ENCODE data around the gene CARD19.
"Not testable (repeated sequence)": the region's sequence is repeated elsewhere in the genome, so short reads cannot be mapped to it uniquely, and the experiment has no call there.

Gene CARD19

GRCh38 chr9:93093877-93094657, 1.9 kb upstream of the CARD19 start:
- no peaks in the 10 kb centered on the region for H3K36me3 ChIP-seq (ENCODE audit: control insufficient read depth, insufficient read depth, low read length)
- no peak overlapping the region for H3K4me3 ChIP-seq (ENCODE audit: insufficient read depth, low read depth, low read length)
- WGBS, 2 experiments: 79% methylated on average over 7 of the region's 7 CpGs
- H3K27ac ChIP-seq (ENCODE audit: insufficient read depth, low read depth, low read length, poor library complexity, severe bottlenecking): no peak overlapping the region
- peaks cover 6% of the 10 kb centered on the region for H3K4me1 ChIP-seq (ENCODE audit: control insufficient read depth, insufficient read depth, low read length)
- no peaks in the 10 kb centered on the region for H3K9me3 ChIP-seq (ENCODE audit: control insufficient read depth, low read length)
- H3K27me3 ChIP-seq (ENCODE audit: control insufficient read depth, insufficient read depth, low read length, poor library complexity, severe bottlenecking): peaks cover 11% of the 10 kb centered on the region

GRCh38 chr9:93094658-93095204, 1.3 kb upstream of the CARD19 start:
- peaks cover 6% of the 10 kb centered on the region for H3K4me1 ChIP-seq (ENCODE audit: control insufficient read depth, insufficient read depth, low read length)
- no peak overlapping the region for H3K27ac ChIP-seq (ENCODE audit: insufficient read depth, low read depth, low read length, poor library complexity, severe bottlenecking)
- 82 to 85% methylated on average over 11 of the region's 11 CpGs for WGBS, 2 experiments
- no peaks in the 10 kb centered on the region for H3K9me3 ChIP-seq (ENCODE audit: control insufficient read depth, low read length)
- H3K27me3 ChIP-seq (ENCODE audit: control insufficient read depth, insufficient read depth, low read length, poor library complexity, severe bottlenecking): peaks cover 11% of the 10 kb centered on the region
- peak overlapping the region; percentile 43 for H3K4me3 ChIP-seq (ENCODE audit: insufficient read depth, low read depth, low read length)
- no peaks in the 10 kb centered on the region for H3K36me3 ChIP-seq (ENCODE audit: control insufficient read depth, insufficient read depth, low read length)

GRCh38 chr9:93095205-93096130, 549 bp upstream of the CARD19 start:
- H3K9me3 ChIP-seq (ENCODE audit: control insufficient read depth, low read length): no peaks in the 10 kb centered on the region
- H3K4me3 ChIP-seq (ENCODE audit: insufficient read depth, low read depth, low read length): peak overlapping the region; percentile 81
- H3K4me1 ChIP-seq (ENCODE audit: control insufficient read depth, insufficient read depth, low read length): peaks cover 6% of the 10 kb centered on the region
- WGBS, 2 experiments: 6 to 7% methylated on average over 91 to 93 of the region's 95 CpGs
- H3K27me3 ChIP-seq (ENCODE audit: control insufficient read depth, insufficient read depth, low read length, poor library complexity, severe bottlenecking): peaks cover 11% of the 10 kb centered on the region
- peak overlapping the region; percentile 84 for H3K27ac ChIP-seq (ENCODE audit: insufficient read depth, low read depth, low read length, poor library complexity, severe bottlenecking)
- no peaks in the 10 kb centered on the region for H3K36me3 ChIP-seq (ENCODE audit: control insufficient read depth, insufficient read depth, low read length)

- no peak overlapping the region for H3K27ac ChIP-seq (ENCODE audit: insufficient read depth, low read depth, low read length, poor library complexity, severe bottlenecking)
Observed at GRCh38 chr9:93096811-93097382, 880 bp downstream of the CARD19 start.

GRCh38 chr9:93097511-93098201, 1.6 kb downstream of the CARD19 start:
- H3K27me3 ChIP-seq (ENCODE audit: control insufficient read depth, insufficient read depth, low read length, poor library complexity, severe bottlenecking): peaks cover 11% of the 10 kb centered on the region
- no peaks in the 10 kb centered on the region for H3K9me3 ChIP-seq (ENCODE audit: control insufficient read depth, low read length)
- H3K27ac ChIP-seq (ENCODE audit: insufficient read depth, low read depth, low read length, poor library complexity, severe bottlenecking): no peak overlapping the region
- H3K4me1 ChIP-seq (ENCODE audit: control insufficient read depth, insufficient read depth, low read length): peaks cover 6% of the 10 kb centered on the region
- no peak overlapping the region for H3K4me3 ChIP-seq (ENCODE audit: insufficient read depth, low read depth, low read length)
- 85 to 86% methylated on average over 11 of the region's 11 CpGs for WGBS, 2 experiments
- no peaks in the 10 kb centered on the region for H3K36me3 ChIP-seq (ENCODE audit: control insufficient read depth, insufficient read depth, low read length)

More at GRCh38 chr9:93096811-93097382, 880 bp downstream of the CARD19 start:
- Histone ChIP-seq H3K9me3 (ENCODE audit: control insufficient read depth, low read length) (no peaks in the 10 kb centered on the region), H3K4me1 (ENCODE audit: control insufficient read depth, insufficient read depth, low read length) (peaks cover 6% of the 10 kb centered on the region), H3K36me3 (ENCODE audit: control insufficient read depth, insufficient read depth, low read length) (no peaks in the 10 kb centered on the region), H3K4me3 (ENCODE audit: insufficient read depth, low read depth, low read length) (peak overlapping the region; percentile 81), H3K27me3 (ENCODE audit: control insufficient read depth, insufficient read depth, low read length, poor library complexity, severe bottlenecking) (peaks cover 11% of the 10 kb centered on the region)
- WGBS, 2 experiments: 41 to 43% methylated on average over 16 of the region's 16 CpGs

- WGBS, 2 experiments: 92 to 95% methylated on average over 15 of the region's 15 CpGs
- H3K4me1 ChIP-seq (ENCODE audit: control insufficient read depth, insufficient read depth, low read length): peaks cover 6% of the 10 kb centered on the region
- no peak overlapping the region for H3K4me3 ChIP-seq (ENCODE audit: insufficient read depth, low read depth, low read length)
- H3K27ac ChIP-seq (ENCODE audit: insufficient read depth, low read depth, low read length, poor library complexity, severe bottlenecking): no peak overlapping the region
- peaks cover 11% of the 10 kb centered on the region for H3K27me3 ChIP-seq (ENCODE audit: control insufficient read depth, insufficient read depth, low read length, poor library complexity, severe bottlenecking)
- no peaks in the 10 kb centered on the region for H3K9me3 ChIP-seq (ENCODE audit: control insufficient read depth, low read length)
- no peaks in the 10 kb centered on the region for H3K36me3 ChIP-seq (ENCODE audit: control insufficient read depth, insufficient read depth, low read length)
Observed at GRCh38 chr9:93098236-93098946, 2.4 kb downstream of the CARD19 start.

GRCh38 chr9:93099551-93100275, 3.7 kb downstream of the CARD19 start:
- Histone ChIP-seq H3K27me3 (ENCODE audit: control insufficient read depth, insufficient read depth, low read length, poor library complexity, severe bottlenecking) (peaks cover 11% of the 10 kb centered on the region), H3K4me3 (ENCODE audit: insufficient read depth, low read depth, low read length) (no peak overlapping the region), H3K9me3 (ENCODE audit: control insufficient read depth, low read length) (no peaks in the 10 kb centered on the region), H3K36me3 (ENCODE audit: control insufficient read depth, insufficient read depth, low read length) (no peaks in the 10 kb centered on the region), H3K4me1 (ENCODE audit: control insufficient read depth, insufficient read depth, low read length) (peaks cover 6% of the 10 kb centered on the region), H3K27ac (ENCODE audit: insufficient read depth, low read depth, low read length, poor library complexity, severe bottlenecking) (no peak overlapping the region)
- 94 to 95% methylated on average over 16 of the region's 16 CpGs for WGBS, 2 experiments

- peaks cover 6% of the 10 kb centered on the region for H3K4me1 ChIP-seq (ENCODE audit: control insufficient read depth, insufficient read depth, low read length)
- no peak overlapping the region for H3K27ac ChIP-seq (ENCODE audit: insufficient read depth, low read depth, low read length, poor library complexity, severe bottlenecking)
- H3K27me3 ChIP-seq (ENCODE audit: control insufficient read depth, insufficient read depth, low read length, poor library complexity, severe bottlenecking): peaks cover 11% of the 10 kb centered on the region
- no peak overlapping the region for H3K4me3 ChIP-seq (ENCODE audit: insufficient read depth, low read depth, low read length)
- no peaks in the 10 kb centered on the region for H3K9me3 ChIP-seq (ENCODE audit: control insufficient read depth, low read length)
- H3K36me3 ChIP-seq (ENCODE audit: control insufficient read depth, insufficient read depth, low read length): no peaks in the 10 kb centered on the region
- WGBS, 2 experiments: 93 to 96% methylated on average over 5 to 8 of the region's 8 CpGs
Observed at GRCh38 chr9:93100276-93100636, 4.2 kb downstream of the CARD19 start.

- H3K4me3 ChIP-seq (ENCODE audit: insufficient read depth, low read depth, low read length); H3K27ac ChIP-seq (ENCODE audit: insufficient read depth, low read depth, low read length, poor library complexity, severe bottlenecking); H3K9me3 ChIP-seq (ENCODE audit: control insufficient read depth, low read length); H3K4me1 ChIP-seq (ENCODE audit: control insufficient read depth, insufficient read depth, low read length); H3K36me3 ChIP-seq (ENCODE audit: control insufficient read depth, insufficient read depth, low read length): not testable (repeated sequence)
- 93 to 94% methylated on average over 11 of the region's 11 CpGs for WGBS, 2 experiments
- H3K27me3 ChIP-seq (ENCODE audit: control insufficient read depth, insufficient read depth, low read length, poor library complexity, severe bottlenecking): peaks cover 11% of the 10 kb centered on the region
Observed at GRCh38 chr9:93101086-93101485, 5.1 kb downstream of the CARD19 start.
